GM23338 (cell line): ENCODE data around the gene CPT2. TPM values are rescaled to one million over a fixed set of nuclear protein-coding genes. Genes with fewer than 3 reads are reported as not detected.

Experiments used
- ATAC-seq: fragments of 200-7000 bp; cut with Tn5 transposase; 3 replicates; pipeline ENCODE4 v1.9.1; 2020
- DNase-seq: peaks from one replicate; pipeline ENCODE4 v3.0.0-alpha.2; 2015; ENCODE audit warnings: low spot score
- H2AFZ ChIP-seq: fragments of 200-600 bp; sonication (generic); 2 replicates; pipeline ENCODE4 v1.8.0; 2016; ENCODE audit warnings: antibody characterized with exemption, mild to moderate bottlenecking, moderate library complexity
- H3F3A ChIP-seq: fragments of 200-600 bp; sonication (generic); replicated peaks from 2 replicates; pipeline ENCODE4 v1.8.0; 2017; ENCODE audit warnings: antibody characterized with exemption, mixed run types, low read depth
- H3K27ac ChIP-seq: fragments of 200-600 bp; sonication (generic); 2 replicates; pipeline ENCODE4 v1.6.1; 2016; ENCODE audit warnings: low read depth
- H3K27me3 ChIP-seq: fragments of 200-600 bp; sonication (generic); 2 replicates; pipeline ENCODE4 v1.8.0; 2016; ENCODE audit warnings: mild to moderate bottlenecking, mixed run types, moderate library complexity; ENCODE audit not compliant: insufficient read depth
- H3K36me3 ChIP-seq: fragments of 200-600 bp; sonication (generic); 2 replicates; pipeline ENCODE4 v1.8.0; 2016; ENCODE audit warnings: mild to moderate bottlenecking; ENCODE audit not compliant: insufficient read depth
- H3K4me1 ChIP-seq: fragments of 200-600 bp; sonication (generic); 2 replicates; pipeline ENCODE4 v1.8.0; 2016; ENCODE audit warnings: mild to moderate bottlenecking, moderate library complexity; ENCODE audit not compliant: insufficient read depth
- H3K4me2 ChIP-seq: fragments of 200-600 bp; sonication (generic); 2 replicates; pipeline ENCODE4 v1.7.1; 2017; ENCODE audit warnings: mixed run types
- H3K4me3 ChIP-seq: fragments of 200-600 bp; sonication (generic); 2 replicates; pipeline ENCODE4 v1.6.1; 2016; ENCODE audit warnings: mixed run types
- H3K79me2 ChIP-seq: fragments of 200-600 bp; sonication (generic); replicated peaks from 2 replicates; pipeline ENCODE4 v1.8.0; 2017; ENCODE audit warnings: mild to moderate bottlenecking; ENCODE audit not compliant: insufficient read depth
- H3K9me2 ChIP-seq: fragments of 200-600 bp; sonication (generic); 2 replicates; pipeline ENCODE4 v1.8.0; 2017; ENCODE audit not compliant: insufficient read depth
- H4K20me1 ChIP-seq: fragments of 200-600 bp; sonication (generic); replicated peaks from 2 replicates; pipeline ENCODE4 v1.8.0; 2017; ENCODE audit warnings: mild to moderate bottlenecking; ENCODE audit not compliant: insufficient read depth
- H3K27ac Mint-ChIP-seq: 2 replicates; pipeline ENCODE4 v1.8.0; 2020; ENCODE audit warnings: inconsistent platforms, mild to moderate bottlenecking, moderate library complexity, mixed read lengths
- H3K27me3 Mint-ChIP-seq: 3 replicates; pipeline ENCODE4 v1.8.0; 2022; ENCODE audit warnings: low read depth, mild to moderate bottlenecking, moderate library complexity, mixed read lengths, inconsistent platforms; ENCODE audit not compliant: insufficient read depth, poor library complexity
- H3K36me3 Mint-ChIP-seq: 3 replicates; pipeline ENCODE4 v1.8.0; 2021; ENCODE audit warnings: low read depth, mild to moderate bottlenecking, inconsistent platforms, moderate library complexity, mixed read lengths
- H3K4me1 Mint-ChIP-seq: 3 replicates; pipeline ENCODE4 v1.8.0; 2020; ENCODE audit warnings: mild to moderate bottlenecking, inconsistent platforms, mixed read lengths
- H3K4me3 Mint-ChIP-seq: 3 replicates; pipeline ENCODE4 v1.8.0; 2021; ENCODE audit warnings: moderate library complexity, mild to moderate bottlenecking, inconsistent platforms, mixed read lengths
- H3K9me3 Mint-ChIP-seq: 3 replicates; pipeline ENCODE4 v1.8.0; 2020; ENCODE audit warnings: moderate library complexity, mild to moderate bottlenecking, inconsistent platforms, mixed read lengths
- CREB1 ChIP-seq: fragments of 250-450 bp; sonication (Bioruptor Pico); IDR thresholded peaks from 2 replicates; pipeline ENCODE4 v1.5.0; 2020; ENCODE audit warnings: low read depth, mild to moderate bottlenecking, moderate library complexity
- CTCF ChIP-seq, 2 experiments: fragments of 200-600 bp in 1 of 2; sonication (generic) in 1 of 2; conservative IDR thresholded peaks; 2 replicates each; pipeline versions ENCODE4 v1.5.1 to v1.6.1; 2016 to 2017; ENCODE audit warnings: antibody characterized with exemption in 2 of 2, low read depth in 2 of 2, mild to moderate bottlenecking in 2 of 2, moderate library complexity in 1 of 2
- ETS1 ChIP-seq: IDR thresholded peaks from 2 replicates; pipeline ENCODE4 v1.6.1; 2016; ENCODE audit warnings: antibody characterized with exemption
- EZH2 ChIP-seq: fragments of 200-600 bp; sonication (generic); IDR thresholded peaks from one replicate; pipeline ENCODE4 v1.8.0; 2017; ENCODE audit warnings: antibody characterized with exemption, mild to moderate bottlenecking, low read depth; ENCODE audit not compliant: unreplicated experiment
- JUNB ChIP-seq: IDR thresholded peaks from one replicate; pipeline ENCODE4 v1.6.1; 2016; ENCODE audit warnings: antibody characterized with exemption; ENCODE audit not compliant: unreplicated experiment
- NANOG ChIP-seq: IDR thresholded peaks from 2 replicates; pipeline ENCODE4 v1.6.1; 2016; ENCODE audit warnings: antibody characterized with exemption, borderline replicate concordance
- POLR2AphosphoS5 ChIP-seq: IDR thresholded peaks from 2 replicates; pipeline ENCODE4 v1.6.1; 2016; ENCODE audit warnings: antibody characterized with exemption, low read depth
- STAT1 ChIP-seq: IDR thresholded peaks from one replicate; pipeline ENCODE4 v1.6.1; 2016; ENCODE audit warnings: antibody characterized with exemption; ENCODE audit not compliant: unreplicated experiment
- ZNF114 ChIP-seq: fragments of 250-450 bp; sonication (Bioruptor Pico); IDR thresholded peaks from 2 replicates; pipeline ENCODE4 v1.5.0; 2020; ENCODE audit warnings: mild to moderate bottlenecking, moderate library complexity
- ZNF331 ChIP-seq: fragments of 250-450 bp; sonication (Bioruptor Pico); IDR thresholded peaks from 2 replicates; pipeline ENCODE4 v1.5.0; 2020; ENCODE audit warnings: low read depth, mild to moderate bottlenecking, moderate library complexity
- ZNF462 ChIP-seq: fragments of 250-450 bp; sonication (Bioruptor Pico); IDR thresholded peaks from 2 replicates; pipeline ENCODE4 v1.5.0; 2020; ENCODE audit warnings: mild to moderate bottlenecking, moderate library complexity
- polyA plus RNA-seq: library from polyadenylated mRNA; unstranded; fragments of >200 nt; fragmentation: Nextera tagmentation; extraction: Ambion mirVana; gene quantifications from 2 replicates; pipeline ENCODE4 v1.2.1, GENCODE V29; 2016
- total RNA-seq: library from RNA; depleted of rRNA; stranded (reverse); fragments of >200 nt; shearing (Covaris generic); gene quantifications from 2 replicates; pipeline ENCODE4 v1.2.3, GENCODE V29; 2014

The CPT2 gene
- total and polyA plus RNA-seq, 2 experiments from 2014 or later = 11.2 to 30.6 TPM

- Histone ChIP-seq H3K9me2 (no peaks in the 10 kb centered on the region), H3K27me3 (no peaks in the 10 kb centered on the region), H3K27ac (no peak overlapping the region), H3K36me3 (no peaks in the 10 kb centered on the region), H3F3A (no peaks in the 10 kb centered on the region), H3K4me1 (peaks cover 10% of the 10 kb centered on the region; the same call in 1 of the 2 replicates), H3K4me3 (no peak overlapping the region), H4K20me1 (no peaks in the 10 kb centered on the region), H2AFZ (no peak overlapping the region), H3K4me2 (no peak overlapping the region), H3K79me2 (no peaks in the 10 kb centered on the region)
- Mint-ChIP-seq H3K4me1 (peaks cover 32% of the 10 kb centered on the region), H3K36me3 (no peaks in the 10 kb centered on the region), H3K27ac (no peak overlapping the region), H3K27me3 (peaks cover 6% of the 10 kb centered on the region), H3K4me3 (no peak overlapping the region), H3K9me3 (no peaks in the 10 kb centered on the region)
- ATAC-seq (no peak), DNase-seq (no peak)
- TF ChIP-seq ZNF114 (no peak), CTCF (conservative IDR thresholded peaks at IDR 0.05; ENCODE audit: low read depth in 2 of 2) (peak in 1 of 2 experiments; percentile 50; a peak in 2 of 4 replicates), STAT1 (no peak), ETS1 (no peak)
Observed at GRCh38 chr1:53176452-53177208, 20.0 kb upstream of the CPT2 start.

GRCh38 chr1:53180226-53180625 lies 16.4 kb upstream of the CPT2 start:
- H3F3A ChIP-seq = no peaks in the 10 kb centered on the region
- H3K4me2 ChIP-seq = no peak overlapping the region
- no peaks in the 10 kb centered on the region for H3K9me2 ChIP-seq
- ATAC-seq (no peak), DNase-seq (no peak)
- Mint-ChIP-seq H3K4me3 (no peak overlapping the region), H3K4me1 (peaks cover 8% of the 10 kb centered on the region), H3K9me3 (no peaks in the 10 kb centered on the region), H3K27ac (no peak overlapping the region), H3K27me3 (peaks cover 2% of the 10 kb centered on the region), H3K36me3 (no peaks in the 10 kb centered on the region)
- H3K27me3 ChIP-seq = no peaks in the 10 kb centered on the region
- H3K4me3 ChIP-seq = no peak overlapping the region
- no peak overlapping the region for H2AFZ ChIP-seq
- no peaks in the 10 kb centered on the region; the same call in 1 of the 2 replicates for H3K4me1 ChIP-seq
- no peaks in the 10 kb centered on the region for H3K36me3 ChIP-seq
- H4K20me1 ChIP-seq = no peaks in the 10 kb centered on the region
- no peaks in the 10 kb centered on the region for H3K79me2 ChIP-seq
- no peak overlapping the region for H3K27ac ChIP-seq
- no peak for TF ChIP-seq NANOG
- no peak for TF ChIP-seq ZNF331 (CRISPR knock-in tag)
- TF ChIP-seq POLR2AphosphoS5 = no peak
- TF ChIP-seq ZNF462 (CRISPR knock-in tag) = no peak
- no peak for TF ChIP-seq CREB1 (CRISPR knock-in tag)
- no peak for TF ChIP-seq EZH2
- no peak for TF ChIP-seq ETS1
- TF ChIP-seq JUNB = no peak
- no peak for TF ChIP-seq ZNF114
- no peak for TF ChIP-seq STAT1
